ENCODE results near the gene KRTAP10-2.
"Not testable (repeated sequence)": the region's sequence is repeated elsewhere in the genome, so short reads cannot be mapped to it uniquely, and the experiment has no call there.

The KRTAP10-2 gene

DNA sequence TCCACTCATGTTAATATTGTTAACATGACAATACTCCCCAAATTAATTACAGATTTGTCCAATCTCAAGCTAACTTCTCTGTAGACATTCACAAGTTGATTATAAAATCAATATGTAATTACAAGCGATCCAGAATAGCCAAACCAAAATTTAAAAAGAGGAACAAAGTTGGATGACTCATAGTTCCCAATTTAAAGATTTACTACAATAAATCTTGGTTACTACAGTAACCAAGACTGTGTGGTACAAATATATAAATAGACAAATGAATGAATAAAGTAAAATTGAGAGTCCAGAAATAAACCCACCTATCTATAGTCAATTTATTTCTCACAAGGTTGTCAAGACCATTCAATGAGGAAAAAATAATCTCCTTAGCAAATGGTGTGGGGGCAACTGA, 15.1 kb upstream of the KRTAP10-2 start:
- no peak for ATAC-seq
- no peak for DNase-seq

DNA sequence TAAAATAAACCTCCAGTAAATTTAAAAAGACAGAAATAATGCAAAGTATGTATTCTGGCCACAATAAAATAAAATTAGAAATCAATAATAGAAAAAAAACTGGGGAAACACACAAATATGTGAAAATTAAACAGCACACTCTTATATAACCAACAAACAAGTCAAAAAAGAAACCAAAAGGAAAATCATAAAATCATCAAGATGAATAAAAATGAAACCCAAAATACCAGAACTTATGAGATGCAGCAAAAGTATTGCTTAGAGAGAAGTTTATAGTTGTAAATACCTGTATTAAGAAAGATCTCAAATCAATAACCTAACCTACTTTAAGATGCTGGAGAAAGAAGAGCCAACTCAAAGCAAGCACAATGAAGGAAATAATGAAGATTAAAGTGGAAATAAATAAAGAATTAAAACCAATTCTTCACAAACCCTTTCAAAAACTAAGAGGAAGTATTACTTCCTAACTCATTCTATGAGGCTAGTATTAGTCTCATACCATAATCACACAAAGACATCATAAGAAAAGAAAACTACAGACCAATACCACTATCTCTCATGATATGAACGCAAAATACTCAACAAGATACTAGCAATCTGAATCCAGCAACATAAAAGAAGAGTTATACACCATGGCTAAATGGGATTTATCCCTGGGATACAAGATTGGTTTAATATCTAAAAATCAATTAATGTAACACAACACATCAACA, 13.7 kb upstream of the KRTAP10-2 start:
- ATAC-seq (no peak), DNase-seq (no peak)

DNA sequence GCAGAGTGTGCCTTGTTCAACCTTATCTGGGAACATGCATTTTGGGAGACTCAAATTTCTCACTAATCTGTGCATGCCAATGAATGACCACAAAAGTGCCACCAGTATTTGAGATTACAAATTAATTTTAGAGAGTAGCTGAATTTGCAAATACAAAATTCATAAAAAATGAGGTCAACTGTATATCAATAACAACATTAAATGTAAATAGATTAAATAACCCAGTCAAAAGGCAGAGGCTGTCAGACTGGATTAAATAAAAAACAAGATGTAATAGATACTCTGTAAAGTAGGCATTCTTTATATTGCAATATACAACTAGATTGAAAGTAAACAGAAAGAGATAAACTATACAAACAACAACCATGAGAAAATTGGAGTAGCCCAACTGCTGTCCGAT, 12.8 kb upstream of the KRTAP10-2 start:
- ATAC-seq (no peak), DNase-seq (no peak)

DNA sequence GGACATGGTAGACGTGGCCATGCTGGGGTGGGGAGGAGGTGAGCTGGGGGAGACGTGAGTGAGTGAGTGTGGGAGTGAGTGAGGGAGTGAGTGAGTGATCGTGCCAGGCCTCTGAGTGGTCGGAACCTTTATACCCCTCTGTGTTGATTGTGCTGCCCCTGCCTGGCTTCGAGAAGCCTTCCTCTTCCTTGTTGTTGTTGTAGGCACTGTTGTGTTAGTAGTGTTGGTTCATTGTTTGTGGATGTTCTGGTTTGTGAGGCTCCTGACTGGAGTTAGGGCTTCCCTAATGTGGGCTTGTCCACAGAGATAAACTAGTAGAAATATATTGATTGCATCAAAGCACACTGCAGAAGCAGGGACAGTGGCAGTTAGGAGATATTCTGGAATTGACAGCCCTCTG, 7.4 kb upstream of the KRTAP10-2 start, which contains the start of gene KRTAP10-3:
KRTAP10-3 (minus strand) TSS at position 101 of the 400 bp plus-strand sequence; CDS start at position 21, 80 bp downstream.
- no peak for ATAC-seq
- no peak for DNase-seq

DNA sequence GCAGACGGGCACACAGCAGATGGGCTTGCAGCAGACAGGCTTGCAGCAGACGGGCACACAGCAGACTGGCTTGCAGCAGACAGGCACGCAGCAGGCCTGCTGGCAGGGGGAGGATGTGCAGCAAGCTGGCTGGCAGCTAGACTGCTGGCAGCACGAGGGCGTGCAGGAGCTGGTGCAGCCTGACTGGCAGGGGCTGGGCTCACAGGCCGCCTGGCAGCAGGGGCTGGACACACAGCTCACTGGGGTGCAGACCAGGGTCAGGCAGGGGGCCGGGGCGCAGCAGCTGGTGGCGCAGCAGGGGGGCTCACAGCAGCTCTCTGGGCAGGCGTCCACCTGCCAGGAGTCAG, 7.0 kb upstream of the KRTAP10-2 start:
- ATAC-seq, DNase-seq: not testable (repeated sequence)

DNA sequence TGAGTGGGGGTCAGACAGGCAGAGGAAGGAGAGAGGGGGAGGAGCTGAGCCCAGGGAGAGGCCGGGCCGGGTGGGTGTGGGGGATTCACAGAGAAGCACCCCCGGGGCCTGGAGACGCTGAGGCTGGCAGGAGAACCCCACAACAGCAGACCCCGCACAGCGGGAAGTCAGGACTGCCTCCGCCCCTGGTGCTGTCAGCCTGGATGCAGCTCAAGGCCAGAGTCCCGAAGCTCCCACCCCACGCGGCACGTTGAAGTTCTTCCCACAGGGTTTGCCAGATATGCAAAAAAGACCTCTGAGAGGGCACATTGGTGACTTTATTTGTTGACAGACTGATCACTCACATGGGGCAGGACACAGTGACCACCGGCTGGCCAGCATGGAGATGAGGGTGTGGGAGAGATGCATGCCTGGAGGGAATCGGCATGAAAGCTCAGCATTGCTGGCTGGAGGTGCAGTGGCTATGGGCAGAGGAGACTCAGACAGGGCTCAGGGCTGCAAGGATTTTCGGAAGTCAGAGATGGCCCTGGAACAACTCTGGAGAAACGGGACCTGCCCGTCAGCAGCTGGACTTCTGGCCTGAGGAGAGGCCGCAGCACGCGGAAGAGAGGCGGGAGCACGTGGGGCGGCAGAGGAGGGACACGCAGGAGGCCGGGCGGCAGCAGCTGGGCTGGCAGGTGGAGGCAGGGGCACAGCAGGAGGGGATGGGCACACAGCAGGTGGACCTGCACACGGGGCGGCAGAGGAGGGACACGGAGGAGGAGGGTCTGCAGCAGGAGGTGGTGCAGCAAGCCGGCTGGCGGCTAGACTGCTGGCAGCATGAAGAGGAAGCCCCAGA, 6.4 kb upstream of the KRTAP10-2 start:
- DNase-seq (no peak), ATAC-seq (no peak)

DNA sequence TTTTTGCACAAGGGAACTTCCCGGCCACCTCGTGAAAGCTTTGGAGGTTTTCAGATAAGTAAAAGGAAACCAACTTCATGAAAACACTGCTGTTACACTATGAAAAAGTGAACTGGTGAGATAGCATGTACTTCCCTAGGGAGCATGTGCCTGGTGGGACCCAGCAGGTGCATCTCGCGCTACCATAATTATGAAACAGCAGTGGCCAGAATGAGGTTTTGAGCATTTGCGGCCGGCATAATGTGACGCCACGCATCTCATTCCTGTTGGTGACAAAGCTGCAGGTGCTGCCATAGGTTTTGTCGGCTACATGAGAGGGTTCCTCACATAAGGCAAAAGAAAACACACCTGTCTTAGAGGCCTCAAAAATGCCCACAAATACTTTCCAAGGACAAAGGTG, 5.6 kb upstream of the KRTAP10-2 start:
- ATAC-seq (no peak), DNase-seq (no peak)

DNA sequence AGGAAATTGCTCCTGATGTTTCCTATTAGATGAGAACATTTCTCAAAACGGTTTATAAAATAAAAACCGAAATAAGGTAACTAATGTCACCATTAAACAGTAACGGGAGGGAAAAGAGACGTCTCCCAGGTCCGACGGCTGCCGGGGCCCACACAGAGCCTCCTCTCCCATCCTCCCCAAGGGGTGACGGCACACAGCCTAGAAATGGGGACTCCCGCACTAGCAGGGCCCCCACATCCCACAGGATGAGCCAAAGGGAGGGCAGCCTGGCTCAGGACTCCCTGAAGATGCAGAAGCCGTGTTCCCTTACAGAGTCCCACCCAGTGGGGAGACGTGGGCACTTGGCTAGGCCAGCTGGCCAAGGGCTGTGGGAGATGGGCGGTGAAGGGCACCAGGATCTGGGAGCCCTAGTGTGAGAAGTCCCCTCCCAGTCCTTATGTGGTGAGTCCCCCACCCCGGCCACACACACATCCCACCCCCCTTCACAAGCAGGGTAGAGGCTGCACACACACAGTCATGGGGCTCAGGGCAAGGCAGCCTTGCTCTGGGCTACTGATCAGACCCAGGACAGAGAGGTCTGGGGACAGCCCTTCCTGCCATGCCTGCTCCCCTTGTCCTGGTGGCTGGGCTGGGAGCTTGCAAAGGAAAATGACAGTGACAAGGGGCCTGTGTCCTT, 4.0 kb upstream of the KRTAP10-2 start:
- no peak for ATAC-seq
- no peak for DNase-seq

DNA sequence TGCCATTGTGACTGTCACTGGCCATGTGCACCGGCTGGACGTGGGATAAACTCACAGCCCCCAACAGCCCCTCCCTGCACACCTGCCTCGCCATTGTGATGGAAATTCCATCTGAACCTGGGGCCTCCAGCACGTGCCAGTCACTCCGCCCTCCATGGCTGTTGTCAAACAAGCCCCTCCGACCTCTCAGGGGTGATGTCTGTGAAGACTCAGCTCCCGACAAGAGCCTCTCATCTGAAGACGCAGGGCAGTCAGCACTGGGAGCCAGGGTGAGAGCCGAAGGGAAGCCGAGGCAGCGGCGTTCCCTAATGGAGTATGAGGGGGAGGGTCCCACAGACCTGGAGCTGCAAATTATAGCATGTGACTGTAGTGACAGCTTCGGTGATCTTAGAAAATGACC, 1.4 kb upstream of the KRTAP10-2 start:
- DNase-seq, result no peak
- ATAC-seq, result no peak

DNA sequence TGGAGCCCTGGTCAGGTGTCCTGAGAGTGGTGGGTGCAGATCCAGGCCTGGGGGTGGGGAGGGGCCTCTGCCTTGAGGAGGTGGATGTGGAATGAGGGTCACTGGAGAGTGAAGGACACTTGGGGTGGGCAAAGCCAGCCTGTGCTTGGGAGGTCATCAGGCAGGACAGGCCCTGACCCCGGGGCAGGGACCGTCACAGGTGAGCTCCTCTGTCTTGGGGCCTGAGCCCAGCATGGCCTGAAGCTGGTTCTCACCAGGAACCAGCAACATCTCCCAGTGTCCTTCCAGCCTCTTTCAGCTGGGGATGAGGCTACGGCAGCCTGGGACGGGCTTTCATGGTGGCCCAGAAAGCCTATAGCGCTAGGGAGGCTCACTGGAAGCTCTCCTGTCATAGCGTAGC, 831 bp upstream of the KRTAP10-2 start:
- ATAC-seq (no peak), DNase-seq (no peak)

DNA sequence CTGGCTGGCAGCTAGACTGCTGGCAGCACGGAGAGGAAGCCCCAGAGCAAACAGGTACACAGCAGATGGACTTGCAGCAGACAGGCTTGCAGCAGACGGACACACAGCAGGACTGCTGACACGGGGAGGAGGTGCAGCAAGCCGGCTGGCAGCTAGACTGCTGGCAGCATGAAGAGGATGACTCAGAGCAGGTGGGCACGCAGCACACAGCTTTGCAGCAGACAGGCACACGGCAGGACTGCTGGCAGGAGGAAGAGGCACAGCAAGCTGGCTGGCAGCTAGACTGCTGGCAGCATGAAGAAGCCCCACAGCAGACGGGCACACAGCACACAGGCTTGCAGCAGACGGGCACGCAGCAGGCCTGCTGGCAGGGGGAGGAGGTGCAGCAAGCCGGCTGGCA, 498 bp downstream of the KRTAP10-2 start:
- ATAC-seq (no peak), DNase-seq (no peak)

DNA sequence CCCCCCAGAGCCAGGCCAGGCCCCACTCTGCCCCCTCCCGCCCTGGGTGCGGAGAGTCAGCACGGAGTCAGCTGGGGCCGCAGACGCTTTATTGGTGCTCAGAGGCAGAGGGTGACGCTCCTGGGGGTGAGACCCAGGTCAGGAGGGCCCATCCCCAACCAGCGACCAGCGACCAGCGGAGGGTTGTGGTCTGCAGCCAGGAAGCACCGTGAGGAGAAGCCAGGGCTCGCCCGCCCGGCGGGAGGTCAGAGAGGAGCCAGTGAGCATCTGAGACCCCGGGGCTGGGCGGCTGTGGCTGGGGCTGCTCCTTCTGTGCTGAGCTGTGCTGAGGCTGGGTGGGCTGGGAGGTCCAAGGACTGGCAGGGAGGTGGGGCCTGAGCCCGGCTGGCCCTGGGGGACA, 1.0 kb downstream of the KRTAP10-2 start:
- DNase-seq, result not testable (repeated sequence)
- ATAC-seq, result peak; percentile 33

DNA sequence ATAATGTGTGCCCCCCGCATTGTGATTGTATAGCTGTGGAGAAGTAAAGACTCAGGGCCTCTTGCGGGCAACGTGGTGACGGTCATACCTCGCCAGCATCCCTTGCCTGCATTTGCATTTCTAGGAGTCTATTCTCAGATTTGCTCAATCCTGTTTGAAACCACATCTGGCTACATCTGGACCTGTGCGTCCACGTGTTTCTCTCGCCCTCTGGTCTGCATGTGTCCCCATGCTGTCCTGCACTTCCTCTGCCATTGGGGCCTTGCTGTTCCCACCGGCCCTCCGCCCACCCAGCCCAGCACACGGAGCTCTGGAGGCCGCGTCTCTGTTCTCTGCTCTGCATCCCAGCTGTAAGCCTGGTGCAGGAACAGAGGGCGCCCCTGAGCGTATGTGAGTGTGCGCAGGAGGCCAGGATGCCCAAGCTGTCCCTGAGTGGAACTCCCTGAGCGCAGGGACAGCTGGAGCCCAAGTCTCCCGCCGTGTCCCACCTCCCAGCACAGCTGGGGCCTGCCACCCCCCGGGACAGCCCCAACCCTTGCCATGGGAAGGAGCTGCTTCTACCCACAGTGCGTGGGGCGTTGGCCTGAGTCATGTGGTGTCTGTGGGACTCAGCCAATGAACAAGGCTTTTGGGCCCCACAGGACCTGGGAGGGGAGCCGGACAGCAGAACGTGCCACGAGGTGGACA, 1.6 kb downstream of the KRTAP10-2 start:
- no peak for ATAC-seq
- no peak for DNase-seq

DNA sequence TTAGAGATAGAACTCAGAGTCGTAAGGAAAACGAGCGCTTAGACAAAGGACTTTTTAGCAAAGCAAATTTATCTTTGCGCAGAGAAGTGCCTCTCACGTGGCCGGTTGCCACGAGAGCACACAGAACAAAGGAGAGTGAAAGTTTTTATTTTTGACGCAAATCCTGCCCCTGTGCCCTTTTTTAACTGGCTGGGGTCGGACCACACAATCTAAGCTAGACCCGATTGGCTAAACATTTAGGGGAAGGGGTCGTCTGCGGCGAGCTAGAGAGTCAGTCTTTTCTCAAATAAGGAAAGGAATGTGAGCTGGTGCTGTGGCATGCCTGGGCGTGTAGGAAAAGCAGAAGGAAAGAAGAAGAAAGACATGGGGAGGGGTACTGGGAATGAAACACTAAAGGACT, 2.4 kb downstream of the KRTAP10-2 start:
- DNase-seq (no peak), ATAC-seq (no peak)

DNA sequence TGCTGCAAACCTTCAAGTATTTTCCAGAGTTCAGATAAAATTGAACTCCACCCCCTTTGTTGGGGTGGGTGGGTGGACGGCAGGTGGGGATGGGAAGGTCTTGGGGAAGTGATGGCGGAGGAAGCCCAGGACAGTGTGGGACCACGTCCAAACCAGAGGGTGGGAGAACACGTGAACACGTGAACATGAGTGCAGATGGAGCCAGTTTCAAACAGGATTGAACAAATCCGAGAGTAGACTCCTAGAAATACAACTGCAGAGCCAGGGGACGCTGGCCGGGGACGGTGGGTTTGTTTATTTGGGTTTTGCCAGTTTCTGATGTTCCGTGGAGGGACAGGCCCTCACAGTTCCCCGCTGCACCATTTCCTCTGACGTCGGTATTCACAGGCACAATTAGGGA, 2.9 kb downstream of the KRTAP10-2 start:
- no peak for ATAC-seq
- DNase-seq, result no peak

DNA sequence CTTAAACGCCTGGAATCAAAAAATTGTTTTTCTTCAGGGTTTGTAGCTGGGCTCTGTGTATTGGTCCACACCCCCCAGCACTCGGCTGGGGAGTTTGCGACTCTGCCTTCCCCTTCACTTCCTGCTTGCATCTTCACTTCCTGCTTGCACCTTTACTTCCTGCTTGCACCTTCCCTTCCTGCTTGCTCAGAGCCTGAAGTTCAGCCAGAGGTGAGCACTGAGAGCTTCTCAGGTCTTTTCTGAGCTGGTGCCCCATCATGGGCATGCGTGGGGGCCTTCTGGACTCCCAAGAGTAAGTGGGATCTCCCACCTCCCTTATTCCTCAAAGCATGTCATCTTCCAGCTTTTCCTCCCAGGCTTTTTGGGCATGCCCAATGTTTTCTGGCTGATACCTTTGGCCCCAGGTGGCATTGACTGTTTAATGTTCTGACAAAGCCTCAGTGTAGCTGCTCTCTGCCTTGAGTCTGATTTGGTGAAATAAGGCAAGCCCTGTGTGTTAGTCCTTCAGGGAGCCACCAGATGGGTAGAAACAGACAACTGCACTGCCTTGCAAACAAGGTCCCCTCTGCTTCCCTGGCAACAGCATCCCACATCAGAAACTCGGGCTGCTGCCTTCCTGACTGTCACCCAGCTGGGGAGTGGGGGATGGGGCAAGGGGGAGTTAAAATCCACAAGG, 3.5 kb downstream of the KRTAP10-2 start:
- DNase-seq (peak; percentile 12), ATAC-seq (peak; percentile 50)

DNA sequence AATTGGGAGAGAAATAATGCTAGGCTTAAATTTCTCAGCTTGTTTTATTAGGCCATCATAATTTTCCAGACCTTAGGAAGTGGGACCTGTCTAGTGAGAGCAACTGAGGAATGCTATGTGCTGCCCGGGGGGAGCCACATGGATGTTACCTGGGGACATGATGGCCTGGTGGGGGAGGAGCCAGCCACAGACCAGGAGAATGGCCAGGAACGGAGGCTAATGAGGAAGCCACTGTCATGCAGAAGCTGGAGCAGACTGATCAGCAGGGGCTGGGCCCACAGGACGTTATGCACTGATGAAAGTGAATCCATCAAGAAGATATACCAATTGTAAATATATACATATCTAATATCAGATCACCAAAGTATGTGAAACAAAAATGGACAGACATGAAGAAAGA, 6.7 kb downstream of the KRTAP10-2 start:
- ATAC-seq (no peak), DNase-seq (no peak)

DNA sequence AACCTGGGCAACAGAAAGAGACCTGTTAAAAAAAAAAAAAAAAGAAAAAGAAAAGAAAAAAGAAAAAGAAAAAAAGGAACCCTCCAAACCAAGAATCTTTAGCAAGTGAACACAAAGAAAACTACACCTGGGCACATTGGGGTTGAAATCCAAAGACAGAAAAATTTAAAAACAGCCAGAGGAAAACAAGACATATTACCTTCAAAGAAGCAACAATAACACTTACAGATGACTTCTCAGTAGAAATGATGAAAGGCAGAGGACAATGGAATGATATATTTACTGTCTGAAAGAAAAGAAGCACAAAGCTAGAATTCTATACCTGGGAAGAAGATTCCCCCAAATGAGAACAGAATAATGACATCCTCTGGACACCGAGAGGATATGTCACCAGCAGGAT, 8.6 kb downstream of the KRTAP10-2 start:
- no peak for DNase-seq
- ATAC-seq, result no peak

DNA sequence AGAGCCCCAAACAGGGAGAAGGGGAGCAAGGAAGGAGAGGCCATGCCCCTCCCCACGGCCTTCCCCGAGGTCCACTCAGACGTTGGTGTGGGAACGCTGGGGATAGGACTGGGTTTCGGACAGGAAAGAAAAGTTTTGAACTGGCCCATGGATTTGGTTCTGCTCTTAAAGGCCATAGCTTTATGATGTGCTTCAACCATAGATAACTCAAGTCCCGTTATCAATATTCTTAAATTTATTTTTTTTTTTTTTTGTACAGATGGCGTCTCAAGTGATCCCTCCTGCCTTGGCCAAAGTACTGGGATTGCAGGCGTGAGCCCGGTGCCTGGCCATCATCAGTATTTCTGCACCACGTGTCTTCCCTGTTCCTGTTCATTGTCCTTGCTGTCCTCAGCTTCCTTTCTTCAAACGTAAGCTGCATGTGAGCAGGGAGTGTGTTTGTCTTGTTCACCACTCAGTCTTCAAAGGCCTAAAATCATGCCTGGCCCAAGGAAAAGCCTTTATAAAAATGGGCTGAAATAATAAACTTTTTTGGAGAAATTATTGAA, 10.5 kb downstream of the KRTAP10-2 start:
- no peak for ATAC-seq

DNA sequence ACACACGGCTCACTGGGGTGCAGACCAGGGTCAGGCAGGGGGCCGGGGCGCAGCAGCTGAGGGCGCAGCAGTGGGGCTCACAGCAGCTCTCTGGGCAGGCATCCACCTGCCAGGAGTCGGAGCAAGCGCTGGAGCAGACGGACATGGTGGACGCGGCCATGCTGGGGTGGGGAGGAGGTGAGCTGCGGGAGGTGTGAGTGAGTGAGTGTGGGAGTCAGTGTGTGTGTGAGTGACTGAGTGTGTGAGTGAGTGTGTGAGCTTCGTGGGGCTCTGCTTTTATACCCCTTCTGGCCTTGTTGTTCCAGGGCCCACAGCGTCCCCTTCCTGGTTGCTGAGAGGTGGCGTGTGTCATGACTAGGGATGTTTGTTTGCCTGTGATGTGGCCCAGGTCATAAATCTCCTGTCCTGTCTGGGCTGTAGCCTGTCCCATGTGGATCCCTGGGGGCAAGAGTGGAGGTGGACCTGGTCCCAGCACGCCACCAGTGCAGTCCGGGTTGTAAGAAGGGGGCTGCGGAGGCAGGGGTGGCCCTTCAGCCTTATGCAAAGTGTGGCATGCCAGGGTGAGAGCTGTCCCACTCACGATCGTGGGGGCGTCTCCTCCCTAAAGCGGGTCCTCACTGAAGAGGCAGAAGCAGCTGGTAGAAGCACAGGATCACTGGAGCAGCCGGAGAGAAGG, 11.2 kb downstream of the KRTAP10-2 start, which contains the start of gene KRTAP10-1:
KRTAP10-1 (minus strand) TSS at position 205 of the 676 bp plus-strand sequence; CDS start at position 160, 45 bp downstream.
- ATAC-seq (no peak), DNase-seq (no peak)

More for the DNA sequence above, 10.5 kb downstream of the KRTAP10-2 start:
- no peak for DNase-seq

DNA sequence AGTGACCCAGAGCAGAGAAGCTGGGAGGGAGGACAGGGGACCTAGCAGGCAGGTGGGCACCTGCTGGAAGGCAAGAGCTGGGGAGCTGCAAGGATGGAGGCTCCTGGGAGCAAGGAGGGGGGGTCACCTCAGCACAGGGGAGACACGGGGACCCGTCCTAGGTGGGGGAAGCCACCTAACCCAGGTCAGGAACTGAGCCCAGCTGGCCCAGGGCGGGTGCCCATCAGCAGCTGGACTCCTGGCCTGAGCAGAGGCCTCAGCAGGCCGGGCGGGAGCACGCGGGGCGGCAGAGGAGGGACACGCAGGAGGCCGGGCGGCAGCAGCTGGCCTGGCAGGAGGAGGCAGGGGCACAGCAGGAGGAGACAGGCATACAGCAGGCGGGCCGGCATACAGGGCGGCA, 12.3 kb downstream of the KRTAP10-2 start:
- no peak for DNase-seq
- no peak for ATAC-seq

Data from stimulated activated naive CD8-positive, alpha-beta T cell treated with anti-CD3 and anti-CD28 coated beads, Interleukin-15, Interleukin-2, amounts not matched to agents 100 U/mL and 50 U/mL, for 24 hours (primary cell).